Ramos (cell line): ENCODE data around the gene LRRC73.
"Not testable (repeated sequence)": the region's sequence is repeated elsewhere in the genome, so short reads cannot be mapped to it uniquely, and the experiment has no call there.

ENCODE experiments used
- in situ Hi-C: fragments of 300-500 bp; cut with MboI; formaldehyde crosslinking; loops from one replicate; pipeline ENCODE4 v1.14.3; 2022; ENCODE audit warnings: low sequenced_read_pairs; ENCODE audit not compliant: unreplicated experiment

The LRRC73 gene

GRCh38 chr6:43515808-43516207 is 5.7 kb upstream of the LRRC73 start:
- in situ Hi-C loops: no loop called here

DNA sequence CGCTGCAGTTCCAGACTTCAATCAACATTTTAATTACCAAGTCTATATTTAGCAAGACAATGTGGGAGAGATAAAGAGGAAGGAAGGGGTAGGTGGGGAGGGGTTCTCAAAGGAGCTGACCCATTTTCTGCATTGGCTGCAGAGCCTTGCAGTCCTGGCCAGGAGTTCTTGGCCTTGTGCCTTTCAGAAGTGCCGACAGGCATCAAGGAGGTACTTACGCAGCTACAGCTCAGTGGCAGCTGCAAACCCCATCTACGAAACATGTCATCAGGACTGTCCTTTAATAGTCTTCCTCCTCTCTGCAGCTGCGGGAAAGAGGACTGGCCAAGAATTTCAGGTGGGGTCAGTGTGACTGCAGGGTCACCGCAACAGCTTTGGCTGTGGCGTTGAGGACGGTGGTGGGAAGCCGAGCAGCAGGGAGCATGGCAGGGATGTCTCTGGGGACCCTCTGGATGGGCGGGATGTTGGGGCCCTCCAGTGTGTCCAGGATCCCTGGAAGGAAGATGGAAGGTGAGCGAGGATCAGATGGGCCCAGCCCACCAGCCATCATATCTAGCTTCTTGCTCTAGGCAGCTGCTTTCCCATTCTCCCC is 1.8 kb upstream of the LRRC73 start:
- in situ Hi-C loops: no loop called here

- in situ Hi-C loops: no loop called here
Measured at GRCh38 chr6:43510827-43511163, 649 bp upstream of the LRRC73 start.

DNA sequence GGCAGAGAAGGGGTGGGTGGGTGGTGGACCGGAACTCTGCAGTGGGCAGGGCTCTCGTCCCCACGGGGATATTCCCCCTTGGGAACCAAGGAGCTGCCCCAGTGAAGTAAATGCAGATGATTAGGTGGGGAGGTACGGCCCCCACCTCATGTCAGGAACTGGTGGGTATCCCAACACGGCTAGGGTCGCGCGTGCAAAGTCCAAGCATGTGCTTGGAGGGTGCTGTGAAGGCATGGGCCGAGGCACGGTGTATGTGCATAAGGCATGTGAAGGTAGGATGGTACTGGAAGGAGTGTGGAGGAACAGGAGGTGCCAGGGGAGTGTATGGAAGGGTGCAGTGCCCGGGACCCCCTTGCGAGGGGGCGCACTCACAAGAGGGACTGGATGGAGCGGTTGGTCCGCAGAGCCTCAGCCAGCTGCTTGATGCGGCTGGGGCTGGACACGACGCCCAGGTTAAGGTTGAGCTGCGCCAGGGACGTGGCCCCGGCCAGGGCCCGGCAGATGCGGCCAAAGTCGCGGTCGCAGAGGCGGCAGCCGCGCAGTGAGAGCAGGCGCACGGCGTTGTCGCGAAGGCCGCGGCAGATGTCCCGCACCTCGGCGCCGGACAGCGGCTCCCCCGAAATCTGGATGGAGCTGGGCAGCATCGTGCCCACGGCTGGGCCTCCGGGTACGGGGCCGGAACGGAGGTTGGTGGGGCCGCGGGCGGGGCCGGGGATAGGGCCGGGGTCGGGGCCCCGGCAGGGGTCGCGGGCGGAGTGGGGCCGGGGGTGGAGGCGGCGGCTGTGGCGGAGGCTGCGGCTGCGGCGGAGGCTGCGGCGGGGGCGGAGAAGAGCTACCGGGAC is 783 bp downstream of the LRRC73 start:
- in situ Hi-C loops: no loop called here

DNA sequence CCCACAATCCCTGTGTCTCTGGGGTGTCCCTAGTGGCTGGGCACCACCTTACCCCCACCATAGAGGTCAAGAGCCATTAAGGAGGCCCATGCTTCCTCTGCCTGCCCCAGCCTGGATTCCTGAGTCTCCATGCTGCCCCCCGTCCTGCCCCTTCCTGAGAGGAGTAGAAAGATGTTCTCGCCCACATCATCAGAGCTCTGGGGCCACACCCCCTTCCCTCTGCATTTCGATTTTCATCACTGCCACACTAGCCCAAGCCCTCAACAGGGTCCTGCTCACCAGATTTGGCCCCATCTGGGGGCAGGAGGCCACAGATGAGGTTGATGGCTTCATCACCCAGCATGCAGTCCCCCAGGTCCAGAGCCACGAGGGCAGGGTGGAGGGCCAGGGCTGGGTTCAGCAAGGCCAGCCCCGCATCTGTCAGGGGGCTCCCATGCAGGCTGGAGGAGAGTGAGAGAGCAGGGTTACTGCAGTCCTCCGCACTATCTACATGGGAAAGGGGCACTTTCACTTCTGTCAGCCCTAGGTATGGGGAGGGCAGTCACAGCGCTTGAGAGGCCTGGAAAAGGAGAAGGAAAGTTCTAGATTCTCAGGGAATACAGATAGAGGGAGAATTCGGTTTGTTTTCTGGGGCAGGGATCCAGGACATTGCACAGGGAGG is 1.5 kb downstream of the LRRC73 start:
- in situ Hi-C loops: no loop called here

DNA sequence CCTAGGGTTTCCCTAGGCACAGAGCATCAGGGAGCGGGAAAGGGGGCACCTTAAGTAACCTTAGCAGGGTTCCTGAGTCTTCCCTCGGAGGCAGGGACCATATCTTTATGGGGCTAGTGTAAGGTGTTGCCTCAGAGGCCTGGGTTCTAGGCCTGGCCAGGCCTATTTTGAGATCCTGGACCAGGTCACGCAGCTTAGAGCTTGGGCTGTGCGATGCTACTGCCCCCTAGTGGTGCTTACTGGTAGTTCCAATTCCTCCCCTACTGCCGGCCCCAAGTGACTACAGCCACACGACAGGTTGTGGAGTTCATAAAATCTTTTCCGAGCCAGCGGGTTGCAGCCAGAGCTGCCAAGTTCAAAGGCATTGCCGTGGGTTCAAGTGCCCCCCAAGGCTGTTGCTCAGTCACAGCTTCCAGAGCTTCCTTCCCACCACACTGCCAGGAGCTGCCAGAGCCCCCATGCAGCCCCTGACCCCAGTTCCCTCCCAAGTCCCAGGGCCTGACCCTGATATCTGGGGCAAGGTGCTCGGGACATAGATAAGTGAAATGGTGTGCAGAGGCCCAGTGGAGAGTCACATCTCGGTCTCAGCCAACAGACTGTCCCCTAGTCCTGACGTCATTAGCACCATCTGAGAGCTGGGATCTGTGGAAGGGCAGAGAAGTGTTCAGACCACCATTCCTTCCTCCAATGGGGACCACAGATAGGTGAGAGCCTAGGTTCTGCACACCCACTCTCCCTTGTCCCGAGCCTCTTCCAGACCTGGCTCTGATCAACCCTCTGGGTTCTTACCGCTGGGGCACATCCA is 3.3 kb downstream of the LRRC73 start:
- in situ Hi-C loops: no loop called here

- in situ Hi-C loops: no loop called here
Measured at GRCh38 chr6:43506171-43506570, 4.0 kb downstream of the LRRC73 start.

- in situ Hi-C loops: no loop called here
Measured at GRCh38 chr6:43505718-43506117, 4.4 kb downstream of the LRRC73 start.

DNA sequence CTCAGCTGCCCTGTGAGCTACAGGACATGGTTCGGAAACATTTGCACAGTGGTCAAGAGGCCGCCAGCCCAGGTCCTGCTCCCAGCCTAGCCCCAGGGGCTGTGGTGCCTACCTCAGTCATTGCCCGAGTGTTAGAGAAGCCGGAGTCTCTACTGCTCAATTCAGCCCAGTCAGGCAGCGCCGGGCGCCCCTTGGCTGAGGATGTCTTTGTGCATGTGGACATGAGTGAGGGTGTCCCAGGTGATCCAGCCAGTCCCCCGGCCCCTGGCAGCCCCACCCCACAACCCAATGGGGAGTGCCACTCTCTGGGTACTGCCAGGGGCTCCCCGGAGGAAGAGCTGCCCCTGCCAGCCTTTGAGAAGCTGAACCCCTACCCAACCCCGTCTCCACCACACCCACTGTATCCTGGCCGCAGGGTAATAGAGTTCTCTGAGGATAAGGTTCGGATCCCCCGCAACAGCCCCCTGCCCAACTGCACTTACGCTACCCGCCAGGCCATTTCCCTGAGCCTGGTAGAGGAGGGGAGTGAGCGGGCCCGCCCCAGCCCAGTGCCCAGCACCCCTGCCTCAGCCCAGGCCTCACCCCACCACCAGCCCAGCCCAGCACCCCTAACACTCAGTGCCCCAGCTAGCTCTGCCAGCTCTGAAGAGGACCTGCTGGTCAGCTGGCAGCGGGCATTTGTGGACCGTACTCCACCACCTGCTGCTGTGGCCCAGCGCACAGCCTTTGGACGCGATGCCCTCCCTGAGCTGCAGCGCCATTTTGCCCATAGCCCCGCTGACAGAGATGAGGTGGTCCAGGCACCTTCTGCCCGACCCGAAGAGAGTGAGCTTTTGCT is 5.2 kb downstream of the LRRC73 start:
- in situ Hi-C loops: loop anchor here (5.0 kb wide), 1 partner anchor 243 kb away; no protein-coding TSS in a partner anchor

DNA sequence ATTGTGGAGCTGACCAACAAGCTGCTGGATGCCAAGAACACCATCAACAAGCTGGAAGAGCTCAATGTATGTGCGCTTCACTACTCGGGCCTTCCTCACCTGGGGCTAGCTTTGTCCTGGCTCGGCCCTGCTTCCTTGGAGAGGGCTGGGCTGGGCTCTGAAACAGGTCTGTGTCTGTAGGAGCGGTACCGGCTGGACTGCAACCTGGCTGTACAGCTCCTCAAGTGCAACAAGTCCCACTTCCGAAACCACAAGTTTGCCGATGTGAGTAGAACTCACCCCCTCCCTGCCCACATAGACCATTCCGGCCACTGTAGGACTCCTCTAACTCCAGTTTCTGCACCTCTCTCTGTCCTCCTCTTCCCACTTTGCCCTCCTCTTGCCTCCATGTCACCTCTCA is 6.7 kb downstream of the LRRC73 start:
- in situ Hi-C loops: loop anchor here (5.0 kb wide), 1 partner anchor 241 kb away; no protein-coding TSS in a partner anchor

DNA sequence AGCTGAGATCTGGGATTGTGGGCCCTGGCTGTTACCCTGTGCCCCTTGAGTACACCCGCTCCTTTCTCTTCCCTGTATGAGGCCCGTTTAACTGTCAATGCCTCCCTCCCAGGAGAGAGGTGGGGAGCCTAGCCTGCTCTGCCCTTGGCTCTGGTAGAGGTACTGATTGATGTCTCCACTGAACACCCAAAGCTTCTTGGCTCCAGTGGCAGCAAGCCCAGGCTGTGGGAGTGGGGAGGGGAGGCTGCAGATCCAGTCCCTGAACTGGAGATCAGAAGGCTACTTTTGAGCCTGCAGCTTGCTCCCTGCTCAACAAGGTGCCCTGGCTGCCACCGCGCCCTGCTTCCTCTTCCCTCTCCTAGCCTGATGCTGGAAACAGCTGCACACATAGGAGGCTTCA is 7.5 kb downstream of the LRRC73 start:
- in situ Hi-C loops: loop anchor here (5.0 kb wide), 1 partner anchor 240 kb away; no protein-coding TSS in a partner anchor

GRCh38 chr6:43500921-43501320 is 9.2 kb downstream of the LRRC73 start:
- in situ Hi-C loops: loop anchor here (5.0 kb wide), 1 partner anchor 239 kb away; no protein-coding TSS in a partner anchor

DNA sequence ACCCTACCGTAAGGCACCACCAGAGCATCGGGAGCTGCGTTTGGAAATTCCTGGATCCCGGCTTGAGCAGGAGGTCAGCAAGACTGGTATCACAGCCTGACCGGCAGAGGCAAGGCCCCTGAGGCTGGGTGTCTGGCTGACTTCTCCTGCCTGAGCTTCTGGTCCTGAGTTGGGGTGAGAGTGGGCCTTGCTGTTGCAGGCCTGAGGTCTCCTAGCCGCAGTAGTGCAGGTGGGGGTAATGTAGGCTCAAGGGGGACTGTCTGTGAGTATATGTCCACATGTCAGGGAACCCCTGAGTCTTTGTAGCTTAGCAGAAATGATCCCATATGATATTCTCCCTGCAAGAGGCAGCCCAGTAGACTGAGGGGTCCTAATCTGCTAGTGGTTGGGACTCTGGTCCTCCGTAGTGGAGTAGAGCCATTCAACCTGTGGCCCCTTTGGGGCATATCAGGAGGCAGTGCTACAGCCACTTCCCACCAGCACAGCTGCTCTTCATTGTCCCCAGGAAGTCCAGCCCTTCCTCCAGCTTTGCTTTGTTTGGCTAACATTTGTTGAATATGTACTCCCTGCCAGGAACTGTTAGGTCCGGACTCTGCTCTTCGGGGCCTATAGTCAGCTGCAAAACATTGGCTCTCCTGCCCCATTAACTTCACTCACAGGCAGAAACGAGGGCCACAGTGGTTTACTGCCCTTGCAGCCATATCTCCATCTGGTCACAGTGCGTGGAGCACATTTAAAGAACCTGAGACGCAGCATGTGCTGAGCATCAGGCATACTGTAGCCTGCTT is 10.9 kb downstream of the LRRC73 start:
- in situ Hi-C loops: no loop called here

DNA sequence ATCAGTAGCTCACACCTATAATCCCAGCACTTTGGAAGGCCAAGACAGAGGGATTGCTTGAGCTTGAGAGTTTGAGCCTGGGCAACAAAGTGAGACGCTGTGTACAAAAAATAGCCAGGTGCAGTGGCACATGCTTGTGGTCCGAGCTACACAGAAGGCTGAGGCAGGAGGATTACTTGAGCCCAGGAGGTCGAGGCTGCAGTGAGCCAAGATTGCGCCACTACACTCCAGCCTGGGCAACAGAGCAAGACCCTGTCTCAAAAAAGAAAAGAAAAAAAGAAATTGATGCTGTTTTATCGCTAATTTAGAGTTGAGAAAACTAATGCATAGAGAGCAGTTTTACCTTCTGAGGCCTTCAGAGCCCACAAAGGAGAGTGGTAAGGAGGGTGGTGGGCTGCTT is 11.9 kb downstream of the LRRC73 start:
- in situ Hi-C loops: not testable (repeated sequence)

- in situ Hi-C loops: no loop called here
Measured at GRCh38 chr6:43497689-43498088, 12.5 kb downstream of the LRRC73 start.

DNA sequence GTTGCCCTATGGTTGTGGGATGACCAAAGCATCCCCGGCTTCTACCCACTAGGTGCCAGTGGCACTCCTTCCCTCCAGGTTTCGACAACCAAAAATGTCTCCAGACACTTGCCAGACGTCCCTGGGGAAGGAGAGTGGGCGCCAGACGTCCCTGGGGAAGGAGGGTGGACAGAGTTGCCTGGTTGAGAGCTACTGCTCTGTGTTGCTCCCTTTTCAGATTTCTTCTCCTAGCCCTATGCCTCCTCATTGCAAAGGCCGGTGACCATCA is 13.1 kb downstream of the LRRC73 start:
- in situ Hi-C loops: no loop called here

DNA sequence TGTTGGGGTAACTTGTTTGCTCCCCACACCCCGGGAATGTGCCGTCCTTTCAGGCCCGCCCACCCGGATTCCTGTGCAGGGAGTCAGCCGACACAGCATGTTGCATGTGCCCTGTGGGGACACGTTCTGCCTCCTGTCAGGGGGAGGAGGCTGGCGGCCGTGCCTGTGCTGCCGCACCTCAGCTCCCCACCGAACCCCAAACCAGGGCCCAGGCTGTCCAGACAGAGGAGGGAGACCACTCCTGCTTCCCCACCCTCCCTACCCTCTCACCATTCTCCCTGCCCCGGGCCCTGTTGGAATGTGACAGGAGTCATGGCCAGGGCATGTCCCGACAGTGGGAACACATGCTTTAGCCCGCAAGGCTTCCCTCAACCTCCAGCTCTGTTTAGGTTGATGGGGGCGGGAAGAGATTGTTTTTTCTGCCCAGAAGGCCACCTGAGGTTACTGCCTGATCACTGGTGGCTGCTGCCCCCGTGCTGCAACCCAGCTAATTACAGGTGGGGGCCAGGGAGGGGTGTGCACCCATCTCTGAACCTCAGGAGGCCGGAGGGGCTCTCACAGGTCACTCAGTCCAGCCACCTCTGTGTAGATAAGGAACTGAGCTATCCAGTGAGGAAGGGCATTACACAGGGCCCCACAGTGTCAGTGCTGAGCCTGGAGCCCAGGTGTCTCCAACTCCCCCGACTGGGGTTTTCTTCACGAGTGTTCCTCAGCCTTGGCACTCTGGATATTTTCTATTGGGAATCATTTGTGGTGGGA is 13.6 kb downstream of the LRRC73 start:
- in situ Hi-C loops: no loop called here

- in situ Hi-C loops: no loop called here
Measured at GRCh38 chr6:43495409-43495941, 14.7 kb downstream of the LRRC73 start.
